Breast epithelium (tissue), 4 donors: ENCODE results near the gene CPA3. TPM values are rescaled to one million over a fixed set of nuclear protein-coding genes. Genes with fewer than 3 reads are reported as not detected.

Source experiments
- DNase-seq, 2 donors: peaks; one replicate each; pipeline ENCODE4 v3.0.0-alpha.2; 2019; ENCODE audit warnings: low spot score in 2 of 2
- H3K27ac ChIP-seq, 2 donors: fragments of 200-600 bp; sonication (generic) in 1 of 2; one replicate each; pipeline ENCODE4 v1.5.1; 2016 to 2019; ENCODE audit warnings: mild to moderate bottlenecking in 1 of 2
- H3K27me3 ChIP-seq, 2 donors: fragments of 200-600 bp; sonication (generic) in 1 of 2; one replicate each; pipeline versions ENCODE4 v1.5.1 to v1.6.0; 2017 to 2019; ENCODE audit warnings: control low read depth in 1 of 2, mild to moderate bottlenecking in 1 of 2
- H3K36me3 ChIP-seq: fragments of 200-600 bp; one replicate; pipeline ENCODE4 v1.5.1; 2019
- H3K4me1 ChIP-seq, 2 donors: fragments of 200-600 bp; sonication (generic); one replicate each; pipeline ENCODE4 v1.5.1; 2016 to 2019; ENCODE audit warnings: control low read depth in 1 of 2
- H3K4me3 ChIP-seq, 3 donors: fragments of 200-600 bp; sonication (generic); 1 replicate in 2 of 3; 2 replicates in 1 of 3; pipeline ENCODE4 v1.5.1; 2016 to 2019; ENCODE audit warnings: mild to moderate bottlenecking in 3 of 3, moderate library complexity in 2 of 3
- H3K9me3 ChIP-seq, 2 donors: fragments of 200-600 bp; sonication (generic) in 1 of 2; one replicate each; pipeline ENCODE4 v1.5.1; 2016 to 2019; ENCODE audit warnings: control low read depth in 1 of 2
- CTCF ChIP-seq, 3 donors: fragments of 450-650 bp; IDR thresholded peaks; one replicate each; pipeline ENCODE4 v1.5.1; 2016 to 2017; ENCODE audit warnings: antibody characterized with exemption in 3 of 3, mild to moderate bottlenecking in 3 of 3, moderate library complexity in 3 of 3
- POLR2A ChIP-seq: fragments of 450-650 bp; IDR thresholded peaks from one replicate; pipeline ENCODE4 v1.6.1; 2016; ENCODE audit warnings: antibody characterized with exemption, mild to moderate bottlenecking, moderate library complexity
- POLR2AphosphoS5 ChIP-seq, 3 donors: sonication (generic); formaldehyde crosslinking; IDR thresholded peaks; one replicate each; pipeline ENCODE4 v1.6.1; 2017; ENCODE audit warnings: antibody characterized with exemption in 3 of 3
- intact Hi-C: fragments of 100-400 bp; cut with DNase I; formaldehyde crosslinking; loops from one replicate; pipeline ENCODE4 v1.15.1; 2023; ENCODE audit warnings: low total_unique reads
- total RNA-seq, 3 donors: library from RNA; depleted of rRNA; stranded (reverse); fragments of >200 nt; gene quantifications; one replicate each; pipeline ENCODE4 v1.1.0, GENCODE V29; 2016

CPA3 gene
- total RNA-seq, 3 donors from 2014 or later: 5.6 to 44.2 (median 10.1) TPM

GRCh38 chr3:148906667-148907066 lies 41.6 kb downstream of the CPA3 start:
- DNase-seq: no peak
- no peaks in the 10 kb centered on the region for H3K9me3 ChIP-seq

GRCh38 chr3:148911173-148911572 lies 46.1 kb downstream of the CPA3 start:
- no peaks in the 10 kb centered on the region for H3K36me3 ChIP-seq
- H3K4me1 ChIP-seq: no peaks in the 10 kb centered on the region
- no peak for TF ChIP-seq POLR2A
- TF ChIP-seq POLR2AphosphoS5 (IDR thresholded peaks at IDR 0.05): no peak
- TF ChIP-seq CTCF (IDR thresholded peaks at IDR 0.05): no peak
- intact Hi-C loops: no loop called here
- DNase-seq: no peak
- no peaks in the 10 kb centered on the region for H3K27me3 ChIP-seq
- no peaks in the 10 kb centered on the region for H3K9me3 ChIP-seq
- H3K27ac ChIP-seq: no peak overlapping the region
- no peak overlapping the region for H3K4me3 ChIP-seq

More at GRCh38 chr3:148906667-148907066, 41.6 kb downstream of the CPA3 start:
- no peak overlapping the region for H3K4me3 ChIP-seq
- no peaks in the 10 kb centered on the region for H3K4me1 ChIP-seq
- intact Hi-C loops: no loop called here
- no peak for TF ChIP-seq POLR2A
- TF ChIP-seq CTCF (IDR thresholded peaks at IDR 0.05): no peak
- TF ChIP-seq POLR2AphosphoS5 (IDR thresholded peaks at IDR 0.05): no peak
- H3K27me3 ChIP-seq: no peaks in the 10 kb centered on the region
- H3K36me3 ChIP-seq: no peaks in the 10 kb centered on the region
- no peak overlapping the region for H3K27ac ChIP-seq

GRCh38 chr3:148911592-148911991 lies 46.5 kb downstream of the CPA3 start:
- intact Hi-C loops: no loop called here

GRCh38 chr3:148914936-148915690 lies 50.0 kb downstream of the CPA3 start:
- Histone ChIP-seq H3K9me3 (no peaks in the 10 kb centered on the region), H3K27ac (no peak overlapping the region), H3K4me3 (no peak overlapping the region), H3K4me1 (no peaks in the 10 kb centered on the region), H3K27me3 (no peaks in the 10 kb centered on the region), H3K36me3 (no peaks in the 10 kb centered on the region)
- no peak for TF ChIP-seq POLR2AphosphoS5 (IDR thresholded peaks at IDR 0.05)
- TF ChIP-seq POLR2A: no peak
- no peak for TF ChIP-seq CTCF (IDR thresholded peaks at IDR 0.05)
- DNase-seq: no peak
- intact Hi-C loops: no loop called here

More at GRCh38 chr3:148911592-148911991, 46.5 kb downstream of the CPA3 start:
- Histone ChIP-seq H3K36me3 (no peaks in the 10 kb centered on the region), H3K27ac (no peak overlapping the region), H3K4me1 (no peaks in the 10 kb centered on the region), H3K9me3 (no peaks in the 10 kb centered on the region), H3K4me3 (no peak overlapping the region), H3K27me3 (no peaks in the 10 kb centered on the region)
- DNase-seq: no peak
- TF ChIP-seq POLR2AphosphoS5 (IDR thresholded peaks at IDR 0.05): no peak
- no peak for TF ChIP-seq POLR2A
- no peak for TF ChIP-seq CTCF (IDR thresholded peaks at IDR 0.05)

DNA sequence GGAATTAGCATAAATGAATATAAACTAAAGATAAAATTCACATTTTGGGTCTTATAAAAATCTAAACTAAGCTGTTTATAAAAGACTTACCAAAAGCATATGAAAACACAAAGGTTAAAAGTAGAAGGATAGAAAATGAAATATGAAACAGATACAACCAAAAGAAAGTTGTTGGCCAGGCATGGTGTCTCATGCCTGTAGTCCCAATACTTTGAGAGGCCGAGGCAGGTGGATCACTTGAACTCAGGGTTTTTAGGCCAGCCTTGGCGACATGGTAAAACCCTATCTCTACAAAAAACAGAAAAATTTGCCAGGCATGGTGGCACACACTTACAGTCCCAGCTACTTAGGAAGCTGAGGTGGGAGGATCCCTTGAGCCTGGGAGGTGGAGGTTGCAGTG lies 51.0 kb downstream of the CPA3 start:
- no peak overlapping the region for H3K4me3 ChIP-seq
- H3K9me3 ChIP-seq: peaks cover 3 to 4% of the 10 kb centered on the region in 2 donors
- TF ChIP-seq CTCF (IDR thresholded peaks at IDR 0.05): no peak
- TF ChIP-seq POLR2A: no peak
- no peak for TF ChIP-seq POLR2AphosphoS5 (IDR thresholded peaks at IDR 0.05)
- H3K27ac ChIP-seq: no peak overlapping the region
- DNase-seq: no peak
- H3K27me3 ChIP-seq: no peaks in the 10 kb centered on the region
- H3K36me3 ChIP-seq: no peaks in the 10 kb centered on the region
- H3K4me1 ChIP-seq: no peaks in the 10 kb centered on the region
- intact Hi-C loops: no loop called here
